GM12878 (cell line): ENCODE measurements around the gene FRS3. TPM values are rescaled to one million over a fixed set of nuclear protein-coding genes. Genes with fewer than 3 reads are reported as not detected.

Source experiments
- ASH2L ChIP-seq: fragments of 300-600, 200-600 bp; sonication (generic); IDR thresholded peaks from 2 replicates; pipeline ENCODE4 v1.6.1; 2017; ENCODE audit warnings: low read depth, mild to moderate bottlenecking, borderline replicate concordance
- ATF7 ChIP-seq: fragments of 450-650 bp; IDR thresholded peaks from 2 replicates; pipeline ENCODE4 v1.6.1; 2016; ENCODE audit warnings: low read depth, mild to moderate bottlenecking
- BCLAF1 ChIP-seq: fragments of 450-650 bp; IDR thresholded peaks from 2 replicates; pipeline ENCODE4 v1.6.1; 2017; ENCODE audit warnings: antibody characterized with exemption, mild to moderate bottlenecking, moderate library complexity
- BMI1 ChIP-seq: fragments of 450-650 bp; IDR thresholded peaks from 2 replicates; pipeline ENCODE4 v1.6.1; 2016; ENCODE audit warnings: mild to moderate bottlenecking, moderate library complexity, borderline replicate concordance
- CREB1 ChIP-seq: IDR thresholded peaks from 2 replicates; pipeline ENCODE4 v1.6.1; 2012; ENCODE audit warnings: low read depth, mild to moderate bottlenecking, inconsistent platforms
- CREM ChIP-seq: IDR thresholded peaks from 2 replicates; pipeline ENCODE4 v1.6.1; 2014; ENCODE audit warnings: antibody characterized with exemption, low read depth
- EED ChIP-seq: sonication (generic); IDR thresholded peaks from 2 replicates; pipeline ENCODE4 v1.6.1; 2016; ENCODE audit warnings: antibody characterized with exemption, low read depth
- ESRRA ChIP-seq: IDR thresholded peaks from 2 replicates; pipeline ENCODE4 v1.6.1; 2012; ENCODE audit warnings: mild to moderate bottlenecking, low read length, improper control_type of control experiment
- GABPA ChIP-seq: IDR thresholded peaks from 2 replicates; pipeline ENCODE4 v1.6.1; 2014; ENCODE audit warnings: antibody characterized with exemption, low read depth, mild to moderate bottlenecking, inconsistent platforms
- HCFC1 ChIP-seq: fragments of 150-350 bp; IDR thresholded peaks from 2 replicates; pipeline ENCODE4 v1.6.1; 2014; ENCODE audit warnings: low read length
- NFXL1 ChIP-seq: fragments of 450-650 bp; IDR thresholded peaks from 2 replicates; pipeline ENCODE4 v1.6.1; 2017; ENCODE audit warnings: antibody characterized with exemption, mild to moderate bottlenecking, borderline replicate concordance
- PAX5 ChIP-seq: IDR thresholded peaks from 2 replicates; pipeline ENCODE4 v1.6.1; 2011; ENCODE audit warnings: low read depth, low read length, borderline replicate concordance
- PML ChIP-seq: IDR thresholded peaks from 2 replicates; pipeline ENCODE4 v1.6.1; 2012; ENCODE audit warnings: low read length, inconsistent platforms
- RAD51 ChIP-seq: fragments of 450-650 bp; IDR thresholded peaks from 2 replicates; pipeline ENCODE4 v1.6.1; 2016; ENCODE audit warnings: moderate library complexity, mild to moderate bottlenecking, inconsistent platforms
- RBBP5 ChIP-seq: fragments of 200-600 bp; sonication (generic); conservative IDR thresholded peaks from 2 replicates; pipeline ENCODE4 v1.6.1; 2016
- SMAD5 ChIP-seq: IDR thresholded peaks from 2 replicates; pipeline ENCODE4 v1.6.1; 2016; ENCODE audit warnings: antibody characterized with exemption, low read depth
- ZBTB40 ChIP-seq: fragments of 450-650 bp; IDR thresholded peaks from 2 replicates; pipeline ENCODE4 v1.6.1; 2016; ENCODE audit warnings: mild to moderate bottlenecking, moderate library complexity, borderline replicate concordance
- polyA plus RNA-seq, 11 experiments: library from polyadenylated mRNA; depleted of rRNA in 4 of 11; unstranded in 6 of 11; stranded (reverse) in 5 of 11; fragments of >200 nt; fragmentation: Nextera tagmentation in 4 of 11; fragmentation: Illumina TruSeq in 1 of 11; extraction: Ambion mirVana in 4 of 11; extraction: Trizol in 1 of 11; gene quantifications; 1 replicate in 1 of 11; 2 replicates in 10 of 11; pipeline versions ENCODE4 v1.2.1 to v1.2.3, GENCODE V29; 2011 to 2016; ENCODE audit warnings: inconsistent platforms in 2 of 11, missing spikeins in 2 of 11, low read depth in 1 of 11
- total RNA-seq, 4 experiments: library from RNA; depleted of rRNA in 3 of 4; stranded (reverse); fragments of >200 nt in 3 of 4; fragmentation: Illumina TruSeq in 1 of 4; extraction: Trizol in 1 of 4; gene quantifications; 2 replicates each; pipeline versions ENCODE4 v1.2.1 to v1.2.3, GENCODE V29; 2013 to 2021
- TF ChIP-seq, protein P1 (sequence below): fragments of 450-650 bp; formaldehyde crosslinking; IDR thresholded peaks from 2 replicates; pipeline ENCODE4 v1.4.0; 2020; ENCODE audit warnings: mild to moderate bottlenecking, moderate library complexity
- TF ChIP-seq, protein P2 (sequence below): fragments of 450-650 bp; IDR thresholded peaks from 2 replicates; pipeline ENCODE4 v1.6.1; 2017; ENCODE audit warnings: low read depth, mild to moderate bottlenecking, moderate library complexity

Gene FRS3
- total and polyA plus RNA-seq, 10 of the 15 experiments (the other 5 are each of a cell fraction or from before 2014, with no cell fraction given), result 0.05 to 3.4 (median 1.5) TPM

DNA sequence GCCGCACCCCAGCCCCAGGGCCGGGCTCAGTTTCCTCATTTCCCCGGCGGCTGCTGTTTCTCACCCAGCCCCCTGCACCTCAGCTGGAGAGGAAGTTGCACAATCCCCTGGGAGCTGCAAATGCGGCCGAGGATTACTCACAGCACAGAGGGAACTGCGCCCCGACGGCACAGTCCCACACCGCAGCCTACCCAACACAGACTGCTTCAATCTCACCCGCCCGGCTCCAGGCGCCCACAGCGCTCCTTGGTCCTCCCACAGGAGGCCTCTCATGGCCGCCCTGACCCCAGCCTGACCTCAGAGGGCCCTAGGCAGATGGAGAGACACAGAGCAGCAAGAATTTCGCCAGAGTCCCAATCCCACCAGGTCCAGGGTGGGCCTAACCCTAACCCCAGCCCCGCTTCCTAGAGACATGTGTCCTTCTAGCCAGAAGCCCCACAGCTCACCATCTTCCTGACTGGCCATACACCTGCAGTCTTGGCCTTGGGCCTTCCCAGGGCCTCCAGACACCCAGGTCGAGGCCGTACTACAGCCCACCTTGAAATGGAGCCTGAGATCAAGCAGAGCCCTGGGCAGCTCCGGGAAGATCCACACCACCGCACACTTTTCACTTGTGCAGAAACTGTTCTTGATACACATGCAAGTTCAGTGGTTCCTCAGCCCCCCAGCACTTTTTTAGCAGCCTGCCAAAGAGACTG, 56.0 kb downstream of the FRS3 start (continued):
- TF ChIP-seq, protein P1, sequence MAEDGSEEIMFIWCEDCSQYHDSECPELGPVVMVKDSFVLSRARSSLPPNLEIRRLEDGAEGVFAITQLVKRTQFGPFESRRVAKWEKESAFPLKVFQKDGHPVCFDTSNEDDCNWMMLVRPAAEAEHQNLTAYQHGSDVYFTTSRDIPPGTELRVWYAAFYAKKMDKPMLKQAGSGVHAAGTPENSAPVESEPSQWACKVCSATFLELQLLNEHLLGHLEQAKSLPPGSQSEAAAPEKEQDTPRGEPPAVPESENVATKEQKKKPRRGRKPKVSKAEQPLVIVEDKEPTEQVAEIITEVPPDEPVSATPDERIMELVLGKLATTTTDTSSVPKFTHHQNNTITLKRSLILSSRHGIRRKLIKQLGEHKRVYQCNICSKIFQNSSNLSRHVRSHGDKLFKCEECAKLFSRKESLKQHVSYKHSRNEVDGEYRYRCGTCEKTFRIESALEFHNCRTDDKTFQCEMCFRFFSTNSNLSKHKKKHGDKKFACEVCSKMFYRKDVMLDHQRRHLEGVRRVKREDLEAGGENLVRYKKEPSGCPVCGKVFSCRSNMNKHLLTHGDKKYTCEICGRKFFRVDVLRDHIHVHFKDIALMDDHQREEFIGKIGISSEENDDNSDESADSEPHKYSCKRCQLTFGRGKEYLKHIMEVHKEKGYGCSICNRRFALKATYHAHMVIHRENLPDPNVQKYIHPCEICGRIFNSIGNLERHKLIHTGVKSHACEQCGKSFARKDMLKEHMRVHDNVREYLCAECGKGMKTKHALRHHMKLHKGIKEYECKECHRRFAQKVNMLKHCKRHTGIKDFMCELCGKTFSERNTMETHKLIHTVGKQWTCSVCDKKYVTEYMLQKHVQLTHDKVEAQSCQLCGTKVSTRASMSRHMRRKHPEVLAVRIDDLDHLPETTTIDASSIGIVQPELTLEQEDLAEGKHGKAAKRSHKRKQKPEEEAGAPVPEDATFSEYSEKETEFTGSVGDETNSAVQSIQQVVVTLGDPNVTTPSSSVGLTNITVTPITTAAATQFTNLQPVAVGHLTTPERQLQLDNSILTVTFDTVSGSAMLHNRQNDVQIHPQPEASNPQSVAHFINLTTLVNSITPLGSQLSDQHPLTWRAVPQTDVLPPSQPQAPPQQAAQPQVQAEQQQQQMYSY (CRISPR knock-in tag), result no peak
- TF ChIP-seq ESRRA, result no peak
- peak; percentile 82 for TF ChIP-seq ATF7
- TF ChIP-seq HCFC1, result no peak
- TF ChIP-seq GABPA, result no peak
- no peak for TF ChIP-seq ZBTB40
- no peak for TF ChIP-seq ASH2L
- TF ChIP-seq PML, result 0 out of 2 replicates have a peak, but pooled peaks have one; percentile 57
- peak; percentile 69; the same call in 1 of the 2 replicates for TF ChIP-seq CREB1
- TF ChIP-seq CREM, result peak; percentile 76; the same call in 1 of the 2 replicates
- TF ChIP-seq, protein P2, sequence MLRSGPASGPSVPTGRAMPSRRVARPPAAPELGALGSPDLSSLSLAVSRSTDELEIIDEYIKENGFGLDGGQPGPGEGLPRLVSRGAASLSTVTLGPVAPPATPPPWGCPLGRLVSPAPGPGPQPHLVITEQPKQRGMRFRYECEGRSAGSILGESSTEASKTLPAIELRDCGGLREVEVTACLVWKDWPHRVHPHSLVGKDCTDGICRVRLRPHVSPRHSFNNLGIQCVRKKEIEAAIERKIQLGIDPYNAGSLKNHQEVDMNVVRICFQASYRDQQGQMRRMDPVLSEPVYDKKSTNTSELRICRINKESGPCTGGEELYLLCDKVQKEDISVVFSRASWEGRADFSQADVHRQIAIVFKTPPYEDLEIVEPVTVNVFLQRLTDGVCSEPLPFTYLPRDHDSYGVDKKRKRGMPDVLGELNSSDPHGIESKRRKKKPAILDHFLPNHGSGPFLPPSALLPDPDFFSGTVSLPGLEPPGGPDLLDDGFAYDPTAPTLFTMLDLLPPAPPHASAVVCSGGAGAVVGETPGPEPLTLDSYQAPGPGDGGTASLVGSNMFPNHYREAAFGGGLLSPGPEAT, result peak; percentile 79
- TF ChIP-seq SMAD5, result peak; percentile 11; the same call in 1 of the 2 replicates
- no peak for TF ChIP-seq BCLAF1
- TF ChIP-seq RAD51, result no peak
- peak; percentile 85 for TF ChIP-seq NFXL1
- TF ChIP-seq PAX5, result peak; percentile 85
- no peak for TF ChIP-seq BMI1
- no peak for TF ChIP-seq RBBP5
- TF ChIP-seq EED, result peak; percentile 92
